ENCODE measurements around the gene CCDC148.
"Not testable (repeated sequence)": the region's sequence is repeated elsewhere in the genome, so short reads cannot be mapped to it uniquely, and the experiment has no call there.

Gene CCDC148

DNA sequence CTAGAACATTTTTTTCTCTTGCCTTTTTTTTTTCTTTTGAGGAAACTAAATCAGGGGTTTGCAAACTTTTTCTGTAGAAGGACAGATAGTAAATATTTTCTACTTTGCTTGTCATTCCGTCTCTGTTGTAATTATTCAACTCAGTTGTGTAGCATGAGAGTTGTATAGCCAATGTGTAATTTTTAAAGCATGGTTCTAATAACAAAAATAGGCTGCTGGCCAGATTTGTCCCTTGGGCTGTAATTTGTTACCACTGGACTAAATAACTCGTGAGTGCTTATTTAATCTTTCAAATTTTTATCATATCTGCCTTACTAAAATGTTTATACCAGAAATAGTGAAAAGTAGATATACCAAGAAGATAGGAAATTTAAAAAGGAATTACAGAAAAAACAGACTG is 43.0 kb downstream of the CCDC148 start:
- no peak for DNase-seq

DNA sequence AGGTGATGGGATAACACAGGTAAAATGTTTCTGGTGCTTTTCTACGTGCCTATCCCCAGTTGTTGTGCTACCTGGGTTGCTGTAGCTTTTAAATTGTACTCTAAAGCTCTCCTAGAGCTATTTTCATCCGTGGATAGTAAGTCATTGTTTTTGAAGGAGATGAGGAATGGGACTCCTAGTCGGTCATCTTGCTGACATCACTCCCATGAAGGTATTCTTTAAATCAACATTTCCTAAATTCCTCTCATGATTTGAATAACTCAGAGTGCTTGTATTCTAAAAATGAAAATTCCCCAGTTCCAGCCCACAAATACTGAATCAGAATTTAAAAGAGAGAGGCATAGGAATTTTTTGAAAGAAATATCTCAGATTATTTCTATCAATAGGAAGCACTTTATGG is 44.3 kb downstream of the CCDC148 start:
- DNase-seq, result no peak

DNA sequence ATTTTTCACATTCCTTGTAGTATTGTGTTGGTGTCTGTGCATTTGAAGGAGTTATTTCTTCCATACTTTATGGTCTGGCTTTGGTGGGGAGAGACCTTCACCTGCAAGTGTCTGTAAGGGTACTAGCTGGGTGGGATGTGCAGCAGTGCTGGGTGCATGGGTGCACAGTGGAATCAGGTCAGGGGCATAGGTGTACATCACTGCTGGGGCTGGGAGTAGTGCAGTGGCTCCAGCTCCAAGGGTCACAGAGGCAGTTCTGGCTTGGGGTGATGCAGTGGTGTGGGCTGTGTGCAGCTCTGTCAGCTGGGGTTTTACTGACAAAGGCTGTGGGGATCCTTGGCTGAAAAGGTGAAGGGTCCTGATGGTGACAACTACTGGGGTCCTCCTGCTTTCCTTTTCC is 44.8 kb downstream of the CCDC148 start:
- no peak for DNase-seq

DNA sequence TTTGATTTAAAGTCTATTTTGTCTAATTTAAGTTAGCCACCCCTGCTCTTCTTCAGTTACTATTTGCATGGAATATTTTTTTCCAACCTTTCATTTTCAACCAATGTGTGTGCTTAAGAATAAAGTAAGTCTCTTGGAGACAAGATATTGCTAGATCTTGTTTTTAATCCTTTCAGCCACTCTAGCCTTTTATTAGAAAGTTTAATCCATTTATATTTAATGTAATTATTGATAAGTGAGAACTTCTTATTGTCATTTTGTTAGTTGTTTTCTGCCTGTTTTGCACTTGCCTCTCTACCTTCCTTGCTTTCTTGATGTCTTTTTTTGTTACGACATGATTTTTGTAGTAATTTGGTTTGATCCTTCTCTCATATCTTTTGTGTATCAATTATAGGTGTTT is 46.4 kb downstream of the CCDC148 start:
- DNase-seq, result no peak

DNA sequence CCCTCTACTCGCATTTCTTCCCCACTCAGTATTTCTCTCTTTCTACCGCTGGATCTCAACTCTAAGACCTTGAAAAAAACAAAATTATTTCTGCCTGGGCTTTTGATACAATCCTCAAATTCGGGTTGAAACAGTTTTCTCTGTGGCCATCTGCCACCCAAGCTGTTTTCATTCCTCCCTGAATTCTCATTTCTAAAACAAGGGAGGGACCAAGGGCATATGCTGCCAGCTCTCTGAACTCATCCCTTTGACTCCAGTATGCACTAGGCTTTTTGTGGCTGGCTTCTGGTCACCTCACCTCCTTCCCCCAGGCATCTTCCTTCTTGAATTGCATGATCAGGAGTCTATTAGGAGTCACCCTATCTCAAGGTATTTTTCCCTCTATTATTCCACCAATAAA is 49.5 kb downstream of the CCDC148 start:
- no peak for DNase-seq

DNA sequence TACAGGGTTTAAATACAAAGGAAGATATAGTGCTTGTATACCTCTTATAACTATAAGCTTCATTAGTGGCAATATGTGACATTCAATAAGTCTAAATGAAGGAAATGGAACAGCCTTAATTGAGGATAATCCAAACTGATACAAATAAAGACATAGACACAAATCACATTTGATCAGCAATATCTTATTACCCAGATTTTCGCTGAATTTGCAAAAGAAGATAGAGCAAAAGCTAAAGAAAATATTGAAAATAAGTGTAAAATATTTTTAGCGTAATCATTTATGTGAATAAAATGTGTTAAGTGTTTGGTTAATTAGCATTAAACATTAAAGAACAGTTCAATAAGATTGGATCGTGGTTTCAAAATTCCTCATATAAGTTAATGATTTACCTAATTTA is 51.2 kb downstream of the CCDC148 start:
- DNase-seq, result no peak

DNA sequence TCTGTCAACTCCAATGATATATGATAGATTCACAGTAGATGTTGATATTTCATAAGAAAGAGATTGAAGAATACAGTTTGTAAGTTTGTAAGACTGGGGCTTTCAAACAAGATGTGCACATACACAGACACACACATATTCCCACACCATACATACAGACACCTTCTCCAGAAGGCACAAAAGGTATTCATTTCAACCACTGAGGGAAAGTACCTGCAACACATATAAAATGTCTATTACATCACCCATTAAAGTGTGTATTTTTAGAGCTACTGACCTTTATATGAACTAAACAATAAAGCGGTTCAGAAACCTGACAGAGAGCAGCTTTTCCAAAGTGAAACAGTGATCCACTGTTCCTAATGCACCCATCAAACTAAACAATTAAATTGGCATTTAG is 53.3 kb downstream of the CCDC148 start:
- DNase-seq, result no peak

DNA sequence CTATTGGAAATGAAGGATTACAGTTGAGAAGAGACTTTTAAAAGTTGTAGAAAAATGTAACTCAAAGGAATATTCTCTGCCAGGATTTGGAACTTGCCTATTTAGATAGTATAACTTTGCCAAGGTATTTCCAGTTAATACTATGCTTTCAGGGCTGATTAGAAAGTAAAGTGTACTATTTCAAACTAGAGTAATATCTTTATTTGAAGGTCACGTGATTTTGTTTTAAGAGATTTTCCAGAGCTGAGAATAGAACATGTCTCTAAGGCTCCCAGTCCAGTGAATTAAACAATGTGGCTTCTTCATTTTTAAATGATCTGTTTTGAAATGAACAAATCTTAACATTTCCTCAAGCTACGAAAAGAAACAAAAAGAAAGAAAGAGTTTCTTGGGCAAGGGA is 53.9 kb downstream of the CCDC148 start:
- no peak for DNase-seq

DNA sequence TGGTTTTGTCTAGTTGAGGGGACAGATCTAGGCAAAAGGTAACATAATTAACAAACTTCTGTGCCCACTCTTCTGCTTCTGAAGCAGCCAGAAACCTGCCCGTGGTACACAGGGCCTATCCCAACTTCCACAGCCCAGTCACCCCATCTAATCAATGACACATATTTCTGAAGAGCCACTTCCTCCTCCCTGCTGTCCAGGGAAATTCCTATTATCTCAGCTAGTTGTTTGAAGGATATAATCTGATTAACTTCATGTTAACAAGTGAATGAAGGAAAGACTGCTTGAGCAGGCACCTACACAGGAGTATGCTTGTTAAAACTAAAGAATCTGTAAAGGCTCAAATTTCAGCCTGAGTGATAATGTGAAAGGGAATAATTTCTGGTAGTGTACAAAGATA is 61.4 kb downstream of the CCDC148 start:
- no peak for DNase-seq

DNA sequence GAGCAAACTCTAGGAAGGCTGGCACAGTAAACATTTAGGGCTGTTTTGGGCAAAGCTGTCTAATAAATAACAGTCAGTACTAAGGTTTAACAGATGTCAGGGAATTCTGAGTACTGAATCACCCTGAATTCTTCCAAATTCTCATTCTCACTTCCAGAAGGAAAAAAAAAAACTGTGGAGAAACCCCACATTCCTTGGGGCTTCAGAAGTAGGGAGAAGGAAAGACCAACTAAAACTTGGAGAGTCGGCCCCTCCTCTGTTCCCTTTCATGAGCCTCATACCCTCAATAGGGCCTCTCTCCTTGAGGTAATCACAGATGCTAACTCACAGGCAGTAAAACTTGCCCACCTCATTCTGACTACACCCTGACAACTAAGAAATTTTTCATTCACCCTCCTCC is 62.1 kb downstream of the CCDC148 start:
- no peak for DNase-seq

DNA sequence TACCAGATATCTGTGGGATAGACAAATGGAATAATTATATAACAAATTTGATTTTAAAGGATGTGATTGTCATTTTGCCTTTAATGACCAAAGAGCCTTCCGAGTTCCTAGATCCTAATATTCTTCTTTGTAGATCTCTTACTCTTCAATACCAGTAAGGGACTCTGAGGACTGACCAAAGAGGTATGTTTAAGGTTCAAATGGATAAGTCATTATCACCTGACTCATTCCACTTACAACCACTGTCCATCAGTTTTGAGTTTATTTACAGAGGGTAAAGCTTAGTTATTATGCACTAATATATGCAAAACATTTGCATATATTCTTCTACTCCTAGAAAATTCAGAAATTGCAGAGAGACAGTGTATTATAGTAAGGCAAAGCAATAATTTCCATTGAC is 62.7 kb downstream of the CCDC148 start:
- no peak for DNase-seq

DNA sequence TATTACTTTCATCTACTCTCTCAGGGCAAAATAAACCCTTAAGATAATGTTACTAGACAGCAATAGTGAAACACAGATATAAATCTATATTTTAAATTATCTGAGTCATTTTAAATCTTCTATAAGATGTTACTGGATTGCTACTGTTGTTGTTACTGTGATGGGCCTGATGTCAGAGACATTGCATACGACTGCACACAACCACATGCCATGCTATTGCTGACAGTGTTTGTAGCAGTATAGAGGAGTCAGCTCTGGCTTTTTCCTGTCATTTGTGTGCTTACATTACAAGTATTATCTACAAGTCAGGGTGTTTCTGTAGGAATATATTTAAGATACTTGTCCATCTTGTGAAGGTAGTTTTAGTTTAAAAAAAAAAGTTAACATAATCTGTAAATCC is 63.9 kb downstream of the CCDC148 start:
- DNase-seq, result no peak

DNA sequence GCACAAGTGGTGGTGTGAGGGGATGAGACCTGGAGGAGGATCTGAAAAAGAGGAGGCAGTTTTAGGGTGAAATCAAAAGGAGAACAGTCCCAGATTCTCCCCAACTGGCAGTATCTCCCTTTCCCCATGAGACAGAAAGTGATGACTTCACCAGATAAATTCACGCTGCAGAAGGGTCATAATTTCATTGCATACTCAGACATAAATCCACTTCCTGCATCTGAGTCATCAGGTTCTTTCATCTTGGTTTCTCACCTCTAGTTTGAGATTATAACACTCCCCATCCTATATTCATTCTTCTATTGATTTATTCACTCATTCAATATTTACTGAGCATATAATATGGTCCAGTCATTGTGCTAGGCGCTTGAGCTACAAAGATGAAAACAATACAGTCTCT is 64.7 kb downstream of the CCDC148 start:
- DNase-seq, result no peak

DNA sequence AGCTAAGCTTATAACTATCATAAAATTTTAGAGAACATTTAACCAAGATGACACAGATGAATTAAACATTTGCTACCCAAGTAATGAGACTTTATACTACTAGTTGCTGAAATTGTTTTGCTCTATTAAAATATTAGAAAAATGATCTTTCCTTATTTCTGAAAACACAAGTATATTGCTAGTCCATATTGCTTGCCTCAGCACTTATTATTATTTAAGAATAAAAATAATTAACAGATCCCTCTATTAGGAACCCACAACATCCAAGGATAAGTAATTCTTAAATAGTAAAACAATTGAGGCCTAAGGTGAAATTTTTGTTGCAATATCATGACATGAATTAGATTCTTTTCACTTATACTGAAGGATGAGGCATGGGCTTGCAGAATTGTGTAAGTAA is 65.2 kb downstream of the CCDC148 start:
- no peak for DNase-seq

DNA sequence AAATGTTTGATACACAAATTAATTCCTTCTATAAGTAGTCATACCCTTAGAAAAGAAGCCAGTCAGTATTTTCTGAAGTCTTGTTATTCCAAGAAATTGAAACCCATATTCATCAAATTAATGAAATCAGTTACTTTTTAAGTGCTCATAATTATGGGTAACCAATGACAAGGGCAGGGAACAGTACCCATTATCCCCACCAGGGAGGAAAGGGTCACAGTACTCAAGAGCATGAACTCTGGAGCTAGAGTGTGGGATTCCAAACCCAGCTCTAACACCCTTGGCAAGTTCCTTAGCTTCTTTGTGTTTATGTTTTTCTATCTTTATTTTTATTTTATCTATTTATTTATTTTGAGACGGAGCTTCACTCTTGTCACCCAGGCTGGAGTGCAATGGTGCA is 68.4 kb downstream of the CCDC148 start:
- DNase-seq, result no peak

DNA sequence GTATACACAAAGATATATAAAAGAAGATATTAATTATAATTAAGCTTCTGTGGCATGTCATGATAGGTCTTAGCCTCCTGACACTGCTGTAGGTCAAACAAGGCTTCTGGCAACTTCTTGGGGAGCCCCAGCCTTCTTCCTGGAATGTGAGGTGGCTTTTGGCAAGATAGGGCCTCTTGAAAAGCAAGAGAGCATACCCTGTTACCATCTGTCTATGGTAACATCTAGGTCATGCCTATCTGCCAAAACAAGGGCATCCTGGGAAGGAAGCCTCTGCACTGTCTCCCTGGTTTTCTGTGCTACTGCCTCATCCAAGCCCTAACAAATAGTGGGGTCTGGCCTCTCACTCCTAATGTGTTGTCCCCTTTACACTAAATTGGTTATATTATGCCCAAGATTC is 70.9 kb downstream of the CCDC148 start:
- no peak for DNase-seq

DNA sequence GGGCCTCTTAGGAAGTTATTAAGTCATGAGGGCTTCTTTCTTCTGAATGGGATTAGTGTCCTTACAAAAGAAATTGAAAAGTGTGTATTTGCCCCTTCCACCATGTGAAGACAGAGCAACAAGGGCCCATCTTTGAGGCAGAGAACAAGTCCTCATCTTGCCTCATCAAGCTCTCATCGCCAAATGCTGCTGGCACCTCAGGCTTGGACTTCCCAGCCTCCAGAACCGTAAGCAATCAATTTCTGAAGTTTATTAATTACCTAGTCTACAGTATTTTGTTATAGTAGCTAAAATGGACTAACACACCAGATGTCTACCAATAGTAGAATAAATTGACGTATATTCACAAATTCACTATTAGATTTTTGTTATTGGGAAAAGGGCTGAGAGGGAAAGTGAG is 74.6 kb downstream of the CCDC148 start:
- DNase-seq, result no peak

DNA sequence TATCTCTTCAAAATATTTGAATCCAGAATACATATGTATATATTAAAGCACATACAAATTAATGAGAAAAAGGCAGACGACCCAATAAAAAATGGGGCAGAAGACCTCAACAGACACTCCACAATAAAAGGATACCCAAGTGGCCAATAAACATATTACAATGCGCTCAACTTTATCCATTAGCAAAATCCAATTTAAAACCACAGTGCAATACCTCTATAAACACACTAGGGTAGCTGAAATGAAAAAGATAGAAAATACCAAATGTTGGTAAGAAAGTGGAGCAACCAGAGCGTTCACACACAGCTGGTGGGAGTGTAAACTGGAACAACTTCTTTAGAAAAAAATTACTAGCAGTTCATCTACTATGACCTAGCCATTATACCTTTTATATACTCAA is 75.3 kb downstream of the CCDC148 start:
- no peak for DNase-seq

DNA sequence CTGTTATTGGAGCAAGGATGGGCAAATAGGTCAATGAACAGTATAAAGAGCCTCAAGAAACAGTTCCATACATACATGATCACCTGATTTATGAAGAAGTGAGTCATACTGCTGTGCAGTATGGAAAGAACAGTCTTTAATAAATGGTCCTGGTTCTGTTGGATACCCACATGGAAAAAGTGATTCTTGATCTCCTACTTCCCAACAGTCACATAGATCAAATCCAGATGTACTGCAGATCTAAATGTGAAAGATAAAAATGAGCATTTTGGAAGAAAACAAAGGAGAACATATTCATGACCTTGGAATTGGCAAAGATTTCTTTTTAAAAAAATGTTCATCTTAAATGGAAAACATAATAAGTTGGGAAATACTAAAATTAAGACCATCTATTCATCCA is 75.8 kb downstream of the CCDC148 start:
- no peak for DNase-seq

DNA sequence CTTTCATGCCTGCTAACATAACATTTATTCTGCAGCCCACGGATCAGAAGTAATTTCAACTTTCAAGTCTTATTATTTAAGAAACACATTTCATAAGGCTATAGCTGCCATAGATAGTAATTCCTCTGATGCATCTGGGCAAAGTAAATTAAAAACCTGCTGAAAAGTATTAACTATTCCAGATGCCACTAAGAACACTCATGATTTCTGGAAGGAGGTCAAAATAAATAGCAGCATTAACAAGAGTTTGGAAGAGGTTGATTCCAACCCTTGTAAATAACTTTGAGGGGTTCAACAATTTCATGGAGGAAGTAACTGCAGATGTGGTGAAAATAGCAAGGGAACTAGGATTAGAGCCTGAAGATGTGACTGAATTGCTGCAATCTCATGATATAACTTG is 77.6 kb downstream of the CCDC148 start:
- no peak for DNase-seq

DNA sequence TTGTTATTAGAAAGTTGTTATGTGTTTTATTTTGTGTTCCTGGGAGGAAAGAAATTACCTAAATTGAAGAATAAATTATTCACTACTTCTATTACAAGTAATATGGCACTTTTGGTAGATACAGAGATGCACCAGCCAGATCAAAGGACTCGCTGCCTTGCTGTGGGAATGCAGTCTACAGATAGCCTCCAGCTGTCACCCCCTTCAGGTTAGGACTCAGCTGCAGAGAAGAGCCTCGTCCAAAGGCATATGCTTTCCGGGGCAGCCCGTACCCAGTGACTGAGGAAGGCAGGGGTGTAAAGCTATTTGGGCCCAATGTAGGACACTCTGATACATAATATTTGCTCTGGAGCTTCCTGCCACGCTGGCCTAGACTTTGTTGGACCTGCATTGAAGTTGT is 90.2 kb downstream of the CCDC148 start:
- no peak for DNase-seq

DNA sequence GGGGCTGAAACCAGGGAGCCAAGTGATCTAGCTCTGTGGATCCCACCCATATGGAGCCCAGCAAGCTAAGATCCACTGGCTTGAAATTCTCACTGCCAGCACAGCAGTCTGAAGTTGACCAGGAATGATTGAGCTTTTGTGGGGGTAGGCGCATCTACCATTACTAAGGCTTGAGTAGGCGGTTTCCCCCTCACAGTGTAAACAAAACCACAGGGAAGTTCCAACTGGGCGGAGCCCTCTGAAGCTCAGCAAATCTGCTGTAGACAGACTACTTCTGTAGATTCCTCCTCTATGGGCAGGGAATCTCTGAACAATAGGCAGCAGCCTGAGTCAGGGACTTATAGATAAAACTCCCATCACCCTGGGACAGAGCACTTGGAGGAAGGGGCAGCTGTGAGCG is 96.7 kb downstream of the CCDC148 start:
- DNase-seq, result no peak

DNA sequence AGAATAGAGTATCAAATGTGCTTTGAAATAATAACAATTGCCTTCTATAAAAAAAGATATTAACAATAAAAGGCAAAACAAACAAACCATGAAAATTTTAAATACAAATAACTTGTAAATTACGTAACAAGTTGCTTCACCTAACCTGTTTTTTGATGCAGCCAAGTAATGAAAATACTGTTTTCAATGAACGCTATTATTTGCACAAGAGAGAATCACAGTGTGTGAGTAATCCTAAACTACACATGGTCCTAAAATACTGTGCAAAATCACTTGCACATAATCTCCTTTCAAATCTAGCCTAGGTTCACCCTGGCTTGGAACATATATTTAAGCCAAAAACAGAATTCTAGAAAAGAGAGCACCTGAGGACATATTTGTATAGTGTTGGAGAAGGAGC is 98.9 kb downstream of the CCDC148 start:
- no peak for DNase-seq

DNA sequence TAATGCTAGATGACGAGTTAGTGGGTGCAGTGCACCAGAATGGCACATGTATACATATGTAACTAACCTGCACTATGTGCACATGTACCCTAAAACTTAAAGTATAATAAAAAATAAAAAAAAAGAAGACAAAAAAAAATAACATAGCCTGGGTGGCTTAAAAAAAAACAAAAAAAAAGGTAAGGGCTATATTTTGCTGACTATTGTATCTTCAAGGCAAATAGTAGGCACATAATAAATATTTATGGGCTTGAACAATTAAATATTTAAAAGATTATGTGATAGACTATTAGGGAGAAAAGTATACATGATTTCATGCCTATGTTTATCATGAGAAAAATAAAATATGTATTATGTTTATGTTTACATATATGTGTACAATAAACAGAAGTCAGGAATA is 99.4 kb downstream of the CCDC148 start:
- no peak for DNase-seq

DNA sequence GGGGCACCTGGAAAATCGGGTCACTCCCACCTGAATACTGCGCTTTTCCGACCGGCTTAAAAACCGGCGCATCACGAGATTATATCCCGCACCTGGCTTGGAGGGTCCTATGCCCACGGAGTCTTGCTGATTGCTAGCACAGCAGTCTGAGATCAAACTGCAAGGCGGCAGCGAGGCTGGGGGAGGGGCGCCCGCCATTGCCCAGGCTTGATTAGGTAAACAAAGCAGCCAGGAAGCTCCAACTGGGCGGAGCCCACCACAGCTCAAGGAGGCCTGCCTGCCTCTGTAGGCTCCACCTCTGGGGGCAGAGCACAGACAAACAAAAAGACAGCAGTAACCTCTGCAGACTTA is 105.1 kb downstream of the CCDC148 start:
- DNase-seq, result not testable (repeated sequence)

DNA sequence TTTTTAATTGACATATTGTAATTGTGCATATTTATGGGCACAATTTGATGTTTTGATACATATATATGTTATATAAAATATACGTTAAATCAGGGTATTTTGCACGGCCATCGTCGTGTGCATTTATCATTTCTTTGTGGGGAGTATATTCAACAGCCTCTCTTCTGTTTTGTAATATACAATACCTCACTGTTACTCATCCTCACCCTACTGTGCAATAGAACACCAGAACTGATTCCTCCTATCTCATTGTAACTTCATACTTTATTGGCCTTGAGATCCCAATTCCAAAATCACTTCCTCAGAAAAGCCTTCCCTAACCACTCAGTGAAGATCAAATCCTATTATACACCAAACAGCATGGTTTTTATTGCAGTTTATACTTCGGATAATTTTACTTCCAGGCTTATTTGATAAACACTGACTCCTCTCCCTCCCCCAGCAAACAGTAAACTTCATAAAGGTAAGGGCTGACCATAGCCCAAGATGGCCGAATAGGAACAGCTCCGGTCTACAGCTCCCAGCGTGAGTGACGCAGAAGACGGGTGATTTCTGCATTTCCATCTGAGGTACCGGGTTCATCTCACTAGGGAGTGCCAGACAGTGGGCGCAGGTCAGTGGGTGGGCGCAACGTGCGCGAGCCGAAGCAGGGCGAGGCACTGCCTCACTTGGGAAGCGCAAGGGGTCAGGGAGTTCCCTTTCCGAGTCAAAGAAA is 105.6 kb downstream of the CCDC148 start:
- DNase-seq, result not testable (repeated sequence)
